Measurements from ENCODE around the gene SSBP2.

The SSBP2 gene

DNA sequence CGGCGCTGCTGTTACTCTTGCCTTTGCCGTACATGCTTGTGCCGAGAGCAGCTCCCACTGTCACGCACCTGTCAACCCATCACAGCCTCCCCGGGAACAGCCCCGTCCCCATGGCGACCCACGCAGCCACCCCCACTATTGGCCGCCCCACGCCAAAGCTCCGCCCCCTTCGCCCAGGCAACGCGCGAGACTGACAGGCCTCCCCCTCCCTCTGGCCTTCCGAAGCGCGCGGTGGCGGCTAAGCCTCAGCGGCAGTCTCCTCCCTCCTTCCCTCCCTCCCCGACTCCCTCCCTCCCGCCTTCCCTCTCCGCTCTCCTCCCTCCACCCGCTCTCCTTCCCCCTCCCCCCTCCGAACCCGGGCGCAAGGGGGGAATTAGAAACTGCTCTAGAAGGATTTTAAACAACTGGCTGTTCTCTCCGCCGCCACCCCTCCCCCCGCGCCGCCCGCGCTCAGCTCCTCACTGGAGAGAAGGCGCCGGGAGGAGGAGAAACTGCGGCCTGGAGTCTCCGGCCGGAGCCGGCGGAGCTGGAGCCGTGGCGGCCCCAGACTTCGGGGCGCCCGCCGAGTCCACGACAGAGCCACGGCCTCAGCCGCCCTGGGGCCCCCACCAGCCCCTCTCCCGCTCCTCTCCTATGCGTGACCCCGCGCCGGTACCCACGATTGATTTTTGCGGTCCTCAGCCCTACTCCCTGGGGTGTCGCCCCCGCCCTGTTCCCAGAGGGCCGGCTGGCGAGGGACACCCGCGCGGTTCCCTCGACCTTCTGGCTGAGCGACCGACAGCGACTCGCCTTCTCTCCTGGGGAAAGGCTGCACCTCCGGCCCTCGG, at the start of gene SSBP2:
Gene SSBP2 (minus strand): TSS at position 89 of the 827 bp plus-strand sequence. CDS start 55 bp downstream, at position 34.
- DNase-seq (ENCODE audit: insufficient read length, low spot score): peak; percentile 88
- FAIRE-seq: peak; percentile 95

DNA sequence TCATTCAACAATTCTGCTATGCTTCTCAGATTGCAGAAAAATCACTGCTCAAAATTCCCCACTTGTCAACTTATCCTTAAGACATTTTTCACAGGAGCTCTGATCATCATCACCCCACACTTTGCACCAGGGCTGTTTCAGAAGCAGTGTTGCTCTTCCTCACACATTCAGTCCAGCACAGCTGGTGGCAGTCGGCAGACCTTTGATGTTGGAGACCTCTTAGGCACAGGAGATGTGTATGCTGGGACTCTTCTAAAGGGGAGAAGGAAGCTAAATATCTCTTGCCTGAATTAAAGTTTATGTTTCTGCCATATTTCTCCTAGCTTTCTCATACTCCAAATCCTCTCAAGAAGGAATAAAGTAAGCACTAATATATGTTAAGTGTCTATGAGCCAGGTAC, 44.8 kb upstream of the SSBP2 start:
- FAIRE-seq (no peak), DNase-seq (ENCODE audit: insufficient read length, low spot score) (no peak)

DNA sequence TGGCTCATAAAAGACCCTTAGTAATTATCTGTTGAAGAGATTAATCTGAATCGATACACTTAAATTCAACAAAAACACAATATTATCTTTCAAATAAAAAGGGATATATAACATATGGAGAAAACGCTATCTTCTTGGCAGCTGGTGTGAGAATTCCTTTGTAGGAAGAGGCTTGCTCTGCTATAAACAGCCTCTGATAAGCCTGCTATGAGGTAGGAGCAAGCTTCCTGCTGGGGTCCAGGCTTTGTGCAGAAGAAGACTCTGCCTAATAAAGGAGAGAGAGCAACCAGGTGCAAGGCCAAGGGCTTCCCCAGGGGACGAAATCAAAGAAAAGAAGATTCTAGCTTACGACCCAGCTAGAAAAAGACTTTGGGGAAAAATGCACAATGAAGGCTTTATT, 43.3 kb upstream of the SSBP2 start:
- DNase-seq (ENCODE audit: insufficient read length, low spot score) (no peak), FAIRE-seq (no peak)

DNA sequence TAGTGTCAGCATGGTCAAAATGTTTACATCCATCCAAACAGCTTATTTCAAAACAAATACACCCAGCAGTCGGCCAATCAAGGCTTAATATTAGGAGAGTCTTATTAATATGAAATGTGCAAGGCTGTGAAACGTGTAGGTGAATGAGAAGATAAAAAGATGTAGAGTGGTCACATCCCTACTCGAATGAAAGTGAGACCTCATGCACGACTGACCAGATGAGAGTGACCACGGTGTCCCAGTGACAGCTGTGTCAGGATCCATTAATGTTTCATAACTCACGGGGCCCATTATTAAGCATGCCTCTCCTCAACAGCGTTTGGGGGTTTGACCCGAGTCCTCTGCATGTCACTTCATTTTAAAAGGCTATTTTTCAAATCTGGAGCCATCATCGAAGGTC, 39.4 kb upstream of the SSBP2 start:
- FAIRE-seq (no peak), DNase-seq (ENCODE audit: insufficient read length, low spot score) (no peak)

DNA sequence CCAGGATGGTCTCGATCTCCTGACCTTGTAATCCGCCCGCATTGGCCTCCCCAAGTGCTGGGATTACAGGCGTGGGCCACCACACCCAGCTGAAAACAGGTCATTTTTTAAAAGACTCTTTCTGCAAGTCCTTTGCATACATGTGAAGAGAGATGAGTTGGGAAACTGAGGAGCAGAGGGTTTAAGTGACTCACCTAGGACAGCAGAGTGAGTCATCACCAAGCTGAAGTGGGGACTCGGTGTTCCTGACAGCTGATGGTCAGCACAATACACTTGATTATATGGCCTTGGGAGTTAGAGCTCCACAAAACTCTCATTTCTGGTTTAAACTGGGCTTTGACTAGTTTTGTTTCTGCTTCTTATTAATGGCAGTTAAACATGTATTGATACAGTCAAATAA, 38.1 kb upstream of the SSBP2 start:
- DNase-seq (ENCODE audit: insufficient read length, low spot score) (no peak), FAIRE-seq (no peak)

DNA sequence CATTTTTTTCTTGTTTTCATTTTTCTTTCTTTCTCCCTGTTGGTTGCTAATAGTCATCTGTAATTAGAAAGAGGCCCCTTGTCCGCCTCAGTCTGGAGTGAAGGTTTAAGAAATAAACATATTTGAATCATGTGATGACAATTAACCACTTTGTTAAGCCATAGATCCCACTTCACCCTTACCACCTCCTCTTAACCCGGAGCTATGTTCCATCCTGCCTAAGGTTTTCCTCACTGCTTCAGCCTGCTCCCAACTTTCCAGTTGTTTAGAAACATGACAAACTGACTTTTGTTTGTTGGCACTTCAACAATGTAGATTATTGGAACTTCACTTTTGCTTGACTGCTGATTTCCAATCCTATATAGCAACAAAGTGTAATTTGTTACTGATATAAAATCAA, 37.4 kb upstream of the SSBP2 start:
- DNase-seq (ENCODE audit: insufficient read length, low spot score) (no peak), FAIRE-seq (no peak)

DNA sequence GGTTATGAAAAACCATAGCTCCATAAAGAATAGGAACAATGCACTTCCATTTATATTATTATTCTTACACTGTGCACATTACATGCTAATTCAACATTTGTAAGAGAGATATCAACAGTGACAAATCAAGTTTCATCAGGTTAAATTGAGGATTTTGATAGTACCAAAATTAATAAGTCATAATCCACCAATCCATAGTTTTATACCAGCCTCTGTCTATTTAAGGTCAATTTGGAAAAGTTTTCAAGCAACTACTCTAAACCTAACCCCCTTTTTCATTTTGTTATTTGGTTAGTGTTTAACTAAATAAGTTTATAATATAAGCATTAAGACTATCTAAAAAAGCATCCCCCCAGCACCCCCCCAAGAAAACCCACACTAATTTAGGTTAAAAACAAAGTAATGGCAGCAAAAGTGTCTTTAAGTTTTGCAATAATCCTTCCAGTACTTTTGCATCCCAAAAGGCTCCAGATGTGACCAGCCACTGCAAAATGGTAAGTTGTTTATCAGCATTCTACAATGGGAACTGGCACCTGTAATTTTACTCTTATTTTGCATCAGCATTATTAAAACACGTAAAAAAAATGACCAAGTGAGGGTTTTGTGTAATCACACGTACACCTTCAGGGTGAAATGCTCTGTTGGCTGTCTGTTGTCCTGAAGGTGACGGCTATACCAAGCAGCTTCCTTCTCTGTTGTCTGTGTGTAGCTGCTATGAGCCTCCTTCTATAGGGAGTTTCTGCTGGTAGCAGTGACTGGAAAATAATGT, 36.8 kb upstream of the SSBP2 start:
- DNase-seq (ENCODE audit: insufficient read length, low spot score): no peak
- FAIRE-seq: no peak

DNA sequence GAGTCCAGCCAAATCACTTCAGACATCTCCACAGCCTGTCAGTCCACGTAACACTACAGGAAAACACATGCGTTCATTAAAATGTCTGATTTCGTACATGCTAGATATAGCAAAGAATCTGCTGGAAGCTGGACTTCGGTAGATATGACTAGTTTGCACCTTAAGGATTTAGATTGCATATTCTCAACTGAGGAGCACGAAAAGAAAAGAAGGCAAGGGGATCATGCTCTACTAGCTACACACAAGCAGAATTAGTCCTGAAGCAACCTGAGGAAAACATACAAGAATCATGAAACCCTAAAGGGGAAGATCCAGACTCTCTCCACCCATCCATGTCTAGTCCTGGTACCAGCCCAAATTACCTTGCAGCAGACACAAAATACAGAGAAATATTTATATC, 36.1 kb upstream of the SSBP2 start:
- DNase-seq (ENCODE audit: insufficient read length, low spot score) (no peak), FAIRE-seq (no peak)

DNA sequence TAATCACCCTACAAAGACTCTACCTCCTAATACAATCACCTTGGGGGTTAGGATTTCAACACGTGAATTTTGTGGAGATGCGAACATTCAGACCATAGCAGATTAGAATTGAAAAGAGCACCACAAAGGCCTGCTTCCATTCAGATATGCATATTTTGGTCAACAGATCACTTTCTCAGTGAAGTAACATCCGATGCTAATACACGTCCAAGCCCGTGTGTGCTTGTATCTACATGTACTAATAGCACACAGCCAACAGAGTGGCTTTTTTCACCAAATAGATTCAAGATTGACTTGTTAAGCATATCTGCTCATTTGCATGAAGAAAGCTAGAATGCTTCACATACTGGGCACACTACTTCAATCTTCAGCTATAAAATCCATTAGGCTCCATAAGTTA, 35.6 kb upstream of the SSBP2 start:
- FAIRE-seq (no peak), DNase-seq (ENCODE audit: insufficient read length, low spot score) (no peak)

DNA sequence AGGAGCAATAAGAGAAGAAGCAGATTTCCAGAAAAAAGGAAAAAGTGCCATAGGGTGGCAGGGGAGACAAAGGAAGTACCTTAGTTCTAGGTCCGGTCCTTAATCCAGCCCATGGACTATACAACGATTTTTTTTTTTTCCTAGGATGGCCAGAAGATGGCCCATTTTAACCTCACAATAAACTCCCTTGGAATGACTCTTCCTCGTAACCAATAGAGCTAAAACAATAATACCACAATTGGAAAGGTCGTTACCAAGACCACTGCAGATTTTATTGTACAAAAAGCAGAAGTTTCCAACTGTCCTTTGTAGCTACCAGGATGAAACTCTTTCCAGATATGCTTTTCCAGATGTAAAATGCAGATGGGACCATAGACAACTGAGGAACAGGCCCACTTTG, 34.4 kb upstream of the SSBP2 start:
- DNase-seq (ENCODE audit: insufficient read length, low spot score) (no peak), FAIRE-seq (no peak)

DNA sequence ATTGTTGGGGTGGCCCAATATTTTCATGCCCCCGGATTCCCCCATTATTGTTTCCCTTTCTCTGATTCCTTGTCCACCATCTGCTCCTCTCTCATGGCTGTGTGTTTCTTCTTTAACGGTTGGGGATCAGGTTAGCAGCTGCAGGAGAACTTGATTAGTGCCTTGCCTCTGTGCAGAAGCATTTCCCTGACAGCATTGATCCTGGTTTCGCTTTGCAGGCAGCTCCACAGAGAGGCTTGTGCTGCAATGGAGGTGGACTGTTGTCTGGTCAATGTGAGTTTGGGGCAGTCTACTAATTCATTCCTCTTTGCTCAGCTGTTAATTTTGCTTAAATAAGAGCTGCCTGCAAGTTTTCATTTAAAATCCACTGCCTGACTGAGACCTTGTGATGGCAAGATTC, 32.5 kb upstream of the SSBP2 start:
- no peak for DNase-seq (ENCODE audit: insufficient read length, low spot score)
- FAIRE-seq: no peak

DNA sequence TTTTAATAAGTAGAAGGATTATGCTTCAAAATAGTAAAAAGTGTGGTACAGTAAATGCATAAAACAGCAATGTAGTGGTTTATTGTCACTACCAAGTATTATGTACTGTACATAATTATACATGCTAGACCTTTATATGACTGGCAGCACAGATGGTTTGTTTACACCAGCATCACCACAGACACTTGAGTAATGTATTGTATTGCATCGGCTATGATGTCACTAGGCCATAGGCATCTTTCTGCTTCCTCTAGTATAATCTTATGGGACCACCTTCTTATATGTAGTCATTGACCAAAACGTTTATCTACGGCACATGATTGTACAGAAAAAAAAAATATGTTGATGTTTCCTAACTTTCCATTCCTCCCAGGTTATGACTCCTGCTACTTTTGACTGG, 31.9 kb upstream of the SSBP2 start:
- FAIRE-seq (no peak), DNase-seq (ENCODE audit: insufficient read length, low spot score) (no peak)

DNA sequence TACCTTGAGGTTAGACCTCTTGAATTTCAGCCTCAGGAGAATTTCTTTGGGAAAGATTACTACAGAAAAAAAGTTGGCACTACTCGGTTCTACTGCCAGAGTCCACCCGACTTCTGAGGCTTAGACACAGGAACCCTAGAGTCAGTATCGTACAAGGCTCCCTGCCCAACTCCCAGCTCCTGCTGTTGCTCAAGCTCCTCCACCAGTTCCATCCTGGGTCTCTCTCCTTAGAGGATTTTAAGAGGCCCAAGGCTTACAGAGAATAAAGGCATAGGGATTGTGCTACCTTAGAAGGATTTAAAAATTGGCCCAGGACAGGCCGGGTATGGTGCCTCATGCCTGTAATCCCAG, 29.0 kb upstream of the SSBP2 start:
- FAIRE-seq (no peak), DNase-seq (ENCODE audit: insufficient read length, low spot score) (no peak)

DNA sequence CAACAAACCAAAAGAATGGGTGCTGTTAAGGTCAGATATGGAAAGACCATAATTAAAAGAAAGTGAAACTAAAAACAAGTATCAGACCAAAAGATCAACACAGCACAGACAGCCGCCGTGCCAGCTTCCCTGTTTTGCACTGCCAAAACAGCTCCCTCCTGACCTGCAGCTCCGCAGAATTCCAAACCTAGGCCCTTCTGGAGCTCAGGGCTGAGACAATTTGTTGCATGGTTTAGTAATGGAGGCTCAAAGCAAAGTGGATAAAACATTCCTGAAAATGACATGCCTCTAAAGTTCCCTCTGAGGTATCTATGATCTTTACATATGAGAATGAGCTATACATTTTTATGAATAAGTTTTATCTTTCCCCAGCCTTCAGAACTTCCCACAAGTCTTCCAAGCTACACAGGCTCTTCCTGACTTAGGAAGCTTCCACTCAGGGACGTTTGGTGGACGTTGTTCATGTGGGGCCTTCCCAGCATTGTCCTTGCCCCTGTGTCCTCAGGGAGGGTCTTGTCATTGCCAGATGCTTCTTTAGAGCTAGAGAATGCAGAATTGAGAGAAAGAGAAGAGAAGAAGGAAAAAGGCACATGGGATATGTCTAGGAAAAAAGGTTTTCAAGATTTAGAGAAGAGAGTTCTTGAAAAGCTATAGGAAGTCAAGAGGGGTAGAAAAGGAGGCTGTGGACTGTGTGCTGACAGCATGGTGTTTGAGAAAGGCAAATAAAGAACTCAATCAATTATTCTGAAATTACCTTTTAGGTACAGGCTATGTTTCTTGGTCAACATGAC, 28.4 kb upstream of the SSBP2 start:
- FAIRE-seq (peak; percentile 95), DNase-seq (ENCODE audit: insufficient read length, low spot score) (peak; percentile 12)

DNA sequence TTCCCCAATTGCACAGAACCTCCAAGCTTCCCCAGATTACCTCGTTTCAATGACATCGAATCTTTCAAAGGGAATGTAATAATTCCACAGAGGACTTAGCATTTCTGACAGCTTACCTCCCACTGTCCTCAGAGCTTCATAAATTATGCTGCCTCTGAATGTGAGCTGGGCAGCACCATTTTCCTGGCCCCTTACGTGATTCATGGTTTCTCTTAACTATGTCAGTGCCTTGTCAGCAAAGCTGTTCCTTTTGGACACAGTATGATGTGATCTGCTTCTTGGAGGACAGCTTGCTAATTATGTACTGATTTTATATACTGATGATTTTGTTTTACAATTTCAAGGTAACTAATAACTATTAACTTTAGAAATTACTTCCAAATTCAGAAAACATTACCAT, 27.7 kb upstream of the SSBP2 start:
- FAIRE-seq: no peak
- DNase-seq (ENCODE audit: insufficient read length, low spot score): no peak

DNA sequence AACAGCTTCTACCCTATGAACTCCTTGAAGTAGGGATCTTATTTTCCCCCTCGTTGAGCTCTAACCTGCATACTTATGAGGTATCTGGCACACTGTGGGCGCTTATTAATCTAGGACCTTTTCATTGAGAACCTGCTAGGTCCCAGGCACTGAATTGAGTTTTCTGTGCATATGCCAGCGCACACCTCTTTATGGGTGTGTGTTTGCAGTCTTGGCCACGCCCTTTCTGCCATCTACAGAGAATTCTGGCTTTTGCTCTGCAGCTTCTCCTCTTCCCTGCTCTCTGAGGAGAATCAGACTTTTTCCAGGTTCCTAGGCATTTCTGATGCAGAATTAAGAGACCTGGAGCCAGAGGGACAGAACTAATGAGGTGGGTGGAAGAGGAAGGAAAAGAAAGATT, 25.4 kb upstream of the SSBP2 start:
- FAIRE-seq: no peak
- no peak for DNase-seq (ENCODE audit: insufficient read length, low spot score)

DNA sequence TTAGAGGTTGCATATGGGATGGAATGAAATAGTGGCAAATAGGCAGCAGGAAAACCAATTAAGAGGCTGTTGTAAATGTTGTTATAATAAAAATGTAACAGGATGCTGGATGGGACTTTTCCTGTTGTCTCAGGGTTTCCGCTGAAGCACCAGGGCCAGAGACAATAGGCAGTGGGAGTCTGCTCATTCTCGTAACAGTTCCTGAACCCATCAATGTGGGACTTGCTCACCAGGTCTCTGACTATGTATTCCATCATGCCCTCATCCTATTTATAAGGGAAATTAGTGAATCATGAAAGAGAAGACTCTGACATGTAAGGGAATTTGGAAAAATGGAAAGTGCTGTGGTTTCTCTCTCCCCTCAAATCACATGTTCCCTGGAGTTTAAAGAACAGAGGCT, 23.5 kb upstream of the SSBP2 start:
- FAIRE-seq (no peak), DNase-seq (ENCODE audit: insufficient read length, low spot score) (no peak)

DNA sequence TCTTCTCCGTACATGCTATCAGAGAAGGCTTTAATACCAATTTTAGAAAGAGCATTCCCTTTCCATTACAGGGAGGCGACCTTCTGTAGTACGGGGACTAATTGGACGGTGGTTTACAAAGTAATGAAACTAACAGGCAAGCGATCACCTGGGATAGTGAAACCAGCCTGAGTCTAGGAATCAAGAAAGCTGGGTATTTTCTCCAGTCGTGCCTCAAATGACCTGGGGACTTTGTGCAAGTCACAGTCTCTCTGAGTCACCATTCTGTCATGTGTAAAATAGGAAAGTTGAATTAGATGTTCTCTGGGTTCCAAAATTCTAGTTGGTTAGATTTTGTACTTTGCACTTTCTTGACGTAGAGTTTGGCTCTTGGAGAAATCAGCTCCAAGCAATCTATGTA, 22.7 kb upstream of the SSBP2 start:
- FAIRE-seq: no peak

DNA sequence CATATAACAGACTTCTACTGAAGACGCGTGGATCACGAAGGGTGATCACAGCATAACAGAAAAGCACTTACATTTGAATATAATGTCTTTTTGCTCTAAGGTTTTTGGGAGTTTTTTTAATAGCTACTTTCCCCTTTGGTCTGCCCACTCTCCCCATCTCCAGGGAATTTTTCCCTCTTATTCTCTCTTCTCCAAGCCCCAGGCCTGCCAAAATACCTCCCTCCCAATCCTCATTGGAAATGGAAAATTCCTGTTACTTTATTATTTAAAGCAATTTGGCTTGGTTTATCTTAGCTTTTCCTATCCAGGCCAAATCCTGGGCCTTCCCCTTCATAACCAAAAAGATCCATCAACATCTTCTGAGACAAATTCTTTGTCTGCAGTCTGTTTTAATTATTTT, 22.3 kb upstream of the SSBP2 start:
- FAIRE-seq: no peak
- no peak for DNase-seq (ENCODE audit: insufficient read length, low spot score)

More for the DNA sequence above, 22.7 kb upstream of the SSBP2 start:
- no peak for DNase-seq (ENCODE audit: insufficient read length, low spot score)

DNA sequence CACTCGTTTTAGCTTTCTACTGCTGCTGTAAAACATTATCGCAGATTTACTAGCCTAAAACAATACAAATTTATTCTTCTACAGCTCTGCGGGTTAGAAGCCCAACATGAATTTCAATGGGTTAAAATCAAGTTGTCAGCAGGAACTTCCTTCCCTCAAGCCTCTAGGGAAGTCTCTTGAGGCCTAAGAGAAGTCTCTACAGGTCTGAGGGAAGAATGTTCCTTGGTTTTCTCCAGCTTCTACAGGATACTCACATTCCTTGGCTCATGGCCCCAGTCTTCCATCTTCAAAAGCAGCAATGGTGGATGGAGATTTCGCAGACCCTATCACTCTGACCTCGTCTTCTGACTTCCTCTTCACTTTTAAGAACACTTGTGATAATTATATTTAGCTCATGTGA, 21.6 kb upstream of the SSBP2 start:
- FAIRE-seq: no peak

DNA sequence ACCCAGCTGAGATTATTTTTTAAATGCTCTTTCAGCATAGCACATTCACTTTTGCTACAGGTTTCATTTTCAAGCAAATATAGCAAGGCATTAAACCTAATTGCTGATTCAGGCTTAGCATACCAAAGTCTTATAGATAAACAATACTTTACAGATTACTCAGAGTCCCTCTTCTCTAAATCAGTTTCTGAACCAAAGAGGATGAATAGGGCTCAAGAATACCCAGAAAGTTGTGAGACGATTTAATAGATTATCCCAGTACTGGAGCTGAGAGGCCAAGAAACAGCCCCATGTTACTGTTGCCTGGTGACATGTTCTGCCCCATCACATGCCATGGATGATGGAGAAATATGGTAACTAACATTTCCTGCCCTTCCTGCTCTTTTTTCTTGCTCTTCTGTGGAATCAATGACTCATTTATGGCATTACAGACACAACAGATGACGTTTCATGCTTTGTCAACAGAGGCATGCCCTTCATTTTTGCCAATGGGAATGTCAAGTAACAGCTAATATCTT, 18.1 kb upstream of the SSBP2 start:
- DNase-seq (ENCODE audit: insufficient read length, low spot score) (no peak), FAIRE-seq (no peak)

More for the DNA sequence above, 21.6 kb upstream of the SSBP2 start:
- DNase-seq (ENCODE audit: insufficient read length, low spot score): no peak

Data from GM19239 (cell line).